GM23338 (cell line): ENCODE measurements around the gene PURA. TPM values are rescaled to one million over a fixed set of nuclear protein-coding genes. Genes with fewer than 3 reads are reported as not detected.

Experiments used
- ATAC-seq: fragments of 200-7000 bp; cut with Tn5 transposase; 3 replicates; pipeline ENCODE4 v1.9.1; 2020
- DNase-seq: peaks from one replicate; pipeline ENCODE4 v3.0.0-alpha.2; 2015; ENCODE audit warnings: low spot score
- H2AFZ ChIP-seq: fragments of 200-600 bp; sonication (generic); 2 replicates; pipeline ENCODE4 v1.8.0; 2016; ENCODE audit warnings: antibody characterized with exemption, mild to moderate bottlenecking, moderate library complexity
- H3F3A ChIP-seq: fragments of 200-600 bp; sonication (generic); replicated peaks from 2 replicates; pipeline ENCODE4 v1.8.0; 2017; ENCODE audit warnings: antibody characterized with exemption, mixed run types, low read depth
- H3K27ac ChIP-seq: fragments of 200-600 bp; sonication (generic); 2 replicates; pipeline ENCODE4 v1.6.1; 2016; ENCODE audit warnings: low read depth
- H3K27me3 ChIP-seq: fragments of 200-600 bp; sonication (generic); 2 replicates; pipeline ENCODE4 v1.8.0; 2016; ENCODE audit warnings: mild to moderate bottlenecking, mixed run types, moderate library complexity; ENCODE audit not compliant: insufficient read depth
- H3K36me3 ChIP-seq: fragments of 200-600 bp; sonication (generic); 2 replicates; pipeline ENCODE4 v1.8.0; 2016; ENCODE audit warnings: mild to moderate bottlenecking; ENCODE audit not compliant: insufficient read depth
- H3K4me1 ChIP-seq: fragments of 200-600 bp; sonication (generic); 2 replicates; pipeline ENCODE4 v1.8.0; 2016; ENCODE audit warnings: mild to moderate bottlenecking, moderate library complexity; ENCODE audit not compliant: insufficient read depth
- H3K4me2 ChIP-seq: fragments of 200-600 bp; sonication (generic); 2 replicates; pipeline ENCODE4 v1.7.1; 2017; ENCODE audit warnings: mixed run types
- H3K4me3 ChIP-seq: fragments of 200-600 bp; sonication (generic); 2 replicates; pipeline ENCODE4 v1.6.1; 2016; ENCODE audit warnings: mixed run types
- H3K79me2 ChIP-seq: fragments of 200-600 bp; sonication (generic); replicated peaks from 2 replicates; pipeline ENCODE4 v1.8.0; 2017; ENCODE audit warnings: mild to moderate bottlenecking; ENCODE audit not compliant: insufficient read depth
- H3K9me2 ChIP-seq: fragments of 200-600 bp; sonication (generic); 2 replicates; pipeline ENCODE4 v1.8.0; 2017; ENCODE audit not compliant: insufficient read depth
- H4K20me1 ChIP-seq: fragments of 200-600 bp; sonication (generic); replicated peaks from 2 replicates; pipeline ENCODE4 v1.8.0; 2017; ENCODE audit warnings: mild to moderate bottlenecking; ENCODE audit not compliant: insufficient read depth
- H3K27ac Mint-ChIP-seq: 2 replicates; pipeline ENCODE4 v1.8.0; 2020; ENCODE audit warnings: inconsistent platforms, mild to moderate bottlenecking, moderate library complexity, mixed read lengths
- H3K27me3 Mint-ChIP-seq: 3 replicates; pipeline ENCODE4 v1.8.0; 2022; ENCODE audit warnings: low read depth, mild to moderate bottlenecking, moderate library complexity, mixed read lengths, inconsistent platforms; ENCODE audit not compliant: insufficient read depth, poor library complexity
- H3K36me3 Mint-ChIP-seq: 3 replicates; pipeline ENCODE4 v1.8.0; 2021; ENCODE audit warnings: low read depth, mild to moderate bottlenecking, inconsistent platforms, moderate library complexity, mixed read lengths
- H3K4me1 Mint-ChIP-seq: 3 replicates; pipeline ENCODE4 v1.8.0; 2020; ENCODE audit warnings: mild to moderate bottlenecking, inconsistent platforms, mixed read lengths
- H3K4me3 Mint-ChIP-seq: 3 replicates; pipeline ENCODE4 v1.8.0; 2021; ENCODE audit warnings: moderate library complexity, mild to moderate bottlenecking, inconsistent platforms, mixed read lengths
- H3K9me3 Mint-ChIP-seq: 3 replicates; pipeline ENCODE4 v1.8.0; 2020; ENCODE audit warnings: moderate library complexity, mild to moderate bottlenecking, inconsistent platforms, mixed read lengths
- CREB1 ChIP-seq: fragments of 250-450 bp; sonication (Bioruptor Pico); IDR thresholded peaks from 2 replicates; pipeline ENCODE4 v1.5.0; 2020; ENCODE audit warnings: low read depth, mild to moderate bottlenecking, moderate library complexity
- CTCF ChIP-seq, 2 experiments: fragments of 200-600 bp in 1 of 2; sonication (generic) in 1 of 2; conservative IDR thresholded peaks; 2 replicates each; pipeline versions ENCODE4 v1.5.1 to v1.6.1; 2016 to 2017; ENCODE audit warnings: antibody characterized with exemption in 2 of 2, low read depth in 2 of 2, mild to moderate bottlenecking in 2 of 2, moderate library complexity in 1 of 2
- ETS1 ChIP-seq: IDR thresholded peaks from 2 replicates; pipeline ENCODE4 v1.6.1; 2016; ENCODE audit warnings: antibody characterized with exemption
- EZH2 ChIP-seq: fragments of 200-600 bp; sonication (generic); IDR thresholded peaks from one replicate; pipeline ENCODE4 v1.8.0; 2017; ENCODE audit warnings: antibody characterized with exemption, mild to moderate bottlenecking, low read depth; ENCODE audit not compliant: unreplicated experiment
- EZH2phosphoT487 ChIP-seq: fragments of 200-600 bp; sonication (generic); IDR thresholded peaks from one replicate; pipeline ENCODE4 v1.8.1; 2018; ENCODE audit warnings: antibody characterized with exemption; ENCODE audit not compliant: unreplicated experiment
- JUNB ChIP-seq: IDR thresholded peaks from one replicate; pipeline ENCODE4 v1.6.1; 2016; ENCODE audit warnings: antibody characterized with exemption; ENCODE audit not compliant: unreplicated experiment
- NANOG ChIP-seq: IDR thresholded peaks from 2 replicates; pipeline ENCODE4 v1.6.1; 2016; ENCODE audit warnings: antibody characterized with exemption, borderline replicate concordance
- POLR2AphosphoS5 ChIP-seq: IDR thresholded peaks from 2 replicates; pipeline ENCODE4 v1.6.1; 2016; ENCODE audit warnings: antibody characterized with exemption, low read depth
- REST ChIP-seq: IDR thresholded peaks from one replicate; pipeline ENCODE4 v1.6.1; 2018; ENCODE audit warnings: antibody characterized with exemption; ENCODE audit not compliant: unreplicated experiment
- STAT1 ChIP-seq: IDR thresholded peaks from one replicate; pipeline ENCODE4 v1.6.1; 2016; ENCODE audit warnings: antibody characterized with exemption; ENCODE audit not compliant: unreplicated experiment
- ZNF114 ChIP-seq: fragments of 250-450 bp; sonication (Bioruptor Pico); IDR thresholded peaks from 2 replicates; pipeline ENCODE4 v1.5.0; 2020; ENCODE audit warnings: mild to moderate bottlenecking, moderate library complexity
- ZNF331 ChIP-seq: fragments of 250-450 bp; sonication (Bioruptor Pico); IDR thresholded peaks from 2 replicates; pipeline ENCODE4 v1.5.0; 2020; ENCODE audit warnings: low read depth, mild to moderate bottlenecking, moderate library complexity
- polyA plus RNA-seq: library from polyadenylated mRNA; unstranded; fragments of >200 nt; fragmentation: Nextera tagmentation; extraction: Ambion mirVana; gene quantifications from 2 replicates; pipeline ENCODE4 v1.2.1, GENCODE V29; 2016
- total RNA-seq: library from RNA; depleted of rRNA; stranded (reverse); fragments of >200 nt; shearing (Covaris generic); gene quantifications from 2 replicates; pipeline ENCODE4 v1.2.3, GENCODE V29; 2014

The PURA gene
- total and polyA plus RNA-seq, 2 experiments from 2014 or later = 1.5 to 2.3 TPM

GRCh38 chr5:140083650-140084049, 30.3 kb upstream of the PURA start:
- Histone ChIP-seq H3K27me3 (0 out of 2 replicates have a peak, but pooled peaks cover 7% of the 10 kb centered on the region), H3K27ac (no peak overlapping the region), H3K4me1 (0 out of 2 replicates have a peak, but pooled peaks cover 8% of the 10 kb centered on the region), H3K79me2 (no peaks in the 10 kb centered on the region), H3K4me2 (no peak overlapping the region), H4K20me1 (no peaks in the 10 kb centered on the region), H2AFZ (no peak overlapping the region), H3K36me3 (no peaks in the 10 kb centered on the region), H3K9me2 (no peaks in the 10 kb centered on the region), H3F3A (no peaks in the 10 kb centered on the region), H3K4me3 (no peak overlapping the region)
- no peaks in the 10 kb centered on the region for H3K36me3 Mint-ChIP-seq
- DNase-seq (no peak), ATAC-seq (no peak)
- no peak for TF ChIP-seq POLR2AphosphoS5
- no peak for TF ChIP-seq EZH2
- TF ChIP-seq ZNF114 (CRISPR knock-in tag) = no peak
- no peak for TF ChIP-seq JUNB
- no peak for TF ChIP-seq REST
- no peak overlapping the region for H3K27ac Mint-ChIP-seq
- no peaks in the 10 kb centered on the region for H3K9me3 Mint-ChIP-seq
- no peak overlapping the region for H3K4me3 Mint-ChIP-seq
- peaks cover 6% of the 10 kb centered on the region; the same call in 1 of the 3 replicates for H3K4me1 Mint-ChIP-seq
- peaks cover 2% of the 10 kb centered on the region for H3K27me3 Mint-ChIP-seq

GRCh38 chr5:140084541-140084940, 29.4 kb upstream of the PURA start:
- H3K4me3 ChIP-seq = no peak overlapping the region
- no peaks in the 10 kb centered on the region for H3F3A ChIP-seq
- H3K9me3 Mint-ChIP-seq = no peaks in the 10 kb centered on the region
- peaks cover 6% of the 10 kb centered on the region; the same call in 1 of the 2 replicates for H3K27me3 ChIP-seq
- ATAC-seq (peak; percentile 48), DNase-seq (peak; percentile 12)
- no peaks in the 10 kb centered on the region for H4K20me1 ChIP-seq
- no peak overlapping the region for H3K27ac Mint-ChIP-seq
- no peaks in the 10 kb centered on the region for H3K36me3 ChIP-seq
- H3K27ac ChIP-seq = no peak overlapping the region
- H3K4me3 Mint-ChIP-seq = no peak overlapping the region
- no peaks in the 10 kb centered on the region for H3K9me2 ChIP-seq
- H3K36me3 Mint-ChIP-seq = no peaks in the 10 kb centered on the region
- H3K79me2 ChIP-seq = no peaks in the 10 kb centered on the region
- peaks cover 6% of the 10 kb centered on the region; the same call in 1 of the 3 replicates for H3K4me1 Mint-ChIP-seq
- H2AFZ ChIP-seq = peak overlapping the region; percentile 67; the same call in 1 of the 2 replicates
- H3K27me3 Mint-ChIP-seq = peaks cover 2% of the 10 kb centered on the region
- H3K4me2 ChIP-seq = no peak overlapping the region; the same call in 1 of the 2 replicates
- H3K4me1 ChIP-seq = 0 out of 2 replicates have a peak, but pooled peaks cover 8% of the 10 kb centered on the region
- TF ChIP-seq ZNF114 (CRISPR knock-in tag) = no peak
- TF ChIP-seq STAT1 = no peak
- TF ChIP-seq ZNF331 = no peak
- TF ChIP-seq EZH2phosphoT487 = no peak
- TF ChIP-seq JUNB = no peak
- TF ChIP-seq REST = no peak
- no peak for TF ChIP-seq ETS1
- no peak for TF ChIP-seq EZH2
- no peak for TF ChIP-seq POLR2AphosphoS5
- TF ChIP-seq CTCF (conservative IDR thresholded peaks at IDR 0.05; ENCODE audit: low read depth in 2 of 2) = no peak
- no peak for TF ChIP-seq NANOG
- no peak for TF ChIP-seq CREB1
